ENCODE results near the gene PDGFC. TPM values are rescaled to one million over a fixed set of nuclear protein-coding genes. Genes with fewer than 3 reads are reported as not detected.

The PDGFC gene
- total and polyA plus RNA-seq, 4 experiments from 2014 or later, result 0.29 TPM; not detected in 3

DNA sequence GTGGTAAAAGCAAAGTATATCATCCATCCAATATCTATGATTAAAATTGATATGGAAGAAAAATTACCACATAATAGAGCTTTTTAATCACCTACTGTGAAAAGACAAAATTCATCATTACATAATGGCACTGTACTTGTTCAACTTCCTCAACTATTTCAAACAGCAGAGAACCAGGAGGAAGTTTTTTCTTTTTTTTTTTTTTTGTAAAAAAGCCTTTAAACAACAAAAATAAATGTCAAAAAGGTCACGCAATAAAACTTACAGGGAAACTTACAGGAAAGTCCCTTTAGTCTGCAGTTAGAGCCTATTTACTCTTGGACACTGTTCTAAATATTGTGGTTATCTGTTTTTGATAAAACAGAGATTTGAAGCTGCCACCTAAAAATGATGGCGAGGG is 4.8 kb downstream of the PDGFC start:
- ChIA-PET CTCF (ENCODE audit: partially characterized antibody) (interaction anchor here (0.7 kb wide), 1 partner anchor 92 kb away, joined by 4 read pairs; no protein-coding TSS in a partner anchor), POLR2A (ENCODE audit: partially characterized antibody) (no interaction called here)
- Mint-ChIP-seq H3K36me3 (no peaks in the 10 kb centered on the region), H3K27me3 (peaks cover 21 to 29% of the 10 kb centered on the region in 2 donors), H3K4me3 (no peak overlapping the region), H3K9me3 (peaks cover 3 to 37% (median 10%) of the 10 kb centered on the region in 8 donors), H3K4me1 (peaks cover 4 to 6% (median 5%) of the 10 kb centered on the region in 4 donors), H3K27ac (no peak overlapping the region)
- Histone ChIP-seq H3K27ac (ENCODE audit: low read depth, low read length) (no peak overlapping the region), H3K4me3 (ENCODE audit: low read length in 2 of 2) (no peak overlapping the region), H3K4me1 (ENCODE audit: insufficient read depth, low read length) (no peaks in the 10 kb centered on the region), H3K36me3 (ENCODE audit: insufficient read depth, low read length) (no peaks in the 10 kb centered on the region), H3K27me3 (ENCODE audit: insufficient read depth, low read length) (peaks cover 9% of the 10 kb centered on the region), H3K9me3 (ENCODE audit: control insufficient read depth in 1 of 2, low read length in 2 of 2) (no peaks in the 10 kb centered on the region)
- intact Hi-C loops (cut with micrococcal nuclease), result no loop called here
- DNase-seq, result no peak

DNA sequence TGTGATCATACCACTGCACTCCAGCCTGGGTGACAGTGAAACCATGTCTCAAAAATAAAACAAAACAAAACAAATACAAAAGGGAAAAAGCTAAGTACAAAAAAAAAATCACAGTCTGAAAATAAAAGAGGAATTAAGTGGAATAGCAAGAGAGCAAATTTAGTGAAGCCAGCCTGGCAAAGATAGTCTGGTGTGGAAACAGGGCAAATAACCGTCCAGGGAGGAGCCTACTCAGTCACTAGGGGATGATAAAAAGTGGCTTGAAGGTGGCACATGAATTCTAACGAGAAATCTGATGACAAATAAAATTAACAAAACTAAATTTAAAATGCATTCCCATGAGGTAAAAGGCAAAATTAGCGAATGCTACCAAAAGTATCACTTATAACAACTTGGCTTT is 8.2 kb downstream of the PDGFC start:
- Histone ChIP-seq H3K36me3 (ENCODE audit: insufficient read depth, low read length) (no peaks in the 10 kb centered on the region), H3K4me1 (ENCODE audit: insufficient read depth, low read length) (no peaks in the 10 kb centered on the region), H3K27me3 (ENCODE audit: insufficient read depth, low read length) (no peaks in the 10 kb centered on the region), H3K9me3 (ENCODE audit: control insufficient read depth in 1 of 2, low read length in 2 of 2) (no peaks in the 10 kb centered on the region), H3K4me3 (ENCODE audit: low read length in 2 of 2) (no peak overlapping the region), H3K27ac (ENCODE audit: low read depth, low read length) (no peak overlapping the region)
- H3K27ac Mint-ChIP-seq, result no peak overlapping the region
- H3K4me1 Mint-ChIP-seq, result no peaks in the 10 kb centered on the region
- ChIA-PET POLR2A (ENCODE audit: partially characterized antibody) (no interaction called here), CTCF (ENCODE audit: partially characterized antibody) (no interaction called here)
- H3K27me3 Mint-ChIP-seq, result peaks cover 2 to 10% of the 10 kb centered on the region in 2 donors
- no peak for DNase-seq
- no peaks in the 10 kb centered on the region for H3K36me3 Mint-ChIP-seq
- H3K9me3 Mint-ChIP-seq, result peaks cover 0 to 20% (median 3%) of the 10 kb centered on the region in 8 donors
- H3K4me3 Mint-ChIP-seq, result no peak overlapping the region
- intact Hi-C loops (cut with micrococcal nuclease), result no loop called here

DNA sequence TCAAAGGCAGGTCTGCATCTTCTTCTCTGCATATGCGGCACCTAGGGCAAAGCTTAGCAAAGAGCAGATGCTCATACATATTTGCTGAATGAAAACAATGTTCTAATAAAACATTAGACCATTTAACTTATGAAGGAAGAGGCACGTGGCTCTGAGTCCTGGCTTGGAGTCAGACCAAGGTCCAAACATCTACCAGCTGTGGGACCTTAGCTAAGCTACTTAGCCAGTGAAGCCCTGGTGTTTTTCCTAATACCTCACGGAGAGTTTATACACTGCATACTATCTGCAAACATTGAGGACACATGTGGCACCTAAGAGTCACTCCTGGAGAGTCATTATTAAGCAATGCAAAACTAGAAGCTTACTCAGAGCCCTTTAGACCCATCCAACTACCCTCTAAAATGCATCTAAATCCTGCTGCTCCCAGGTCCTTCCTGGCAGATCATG is 9.0 kb downstream of the PDGFC start:
- DNase-seq, result no peak
- Histone ChIP-seq H3K9me3 (ENCODE audit: control insufficient read depth in 1 of 2, low read length in 2 of 2) (no peaks in the 10 kb centered on the region), H3K27ac (ENCODE audit: low read depth, low read length) (no peak overlapping the region), H3K27me3 (ENCODE audit: insufficient read depth, low read length) (no peaks in the 10 kb centered on the region), H3K4me3 (ENCODE audit: low read length in 2 of 2) (no peak overlapping the region), H3K4me1 (ENCODE audit: insufficient read depth, low read length) (no peaks in the 10 kb centered on the region), H3K36me3 (ENCODE audit: insufficient read depth, low read length) (no peaks in the 10 kb centered on the region)
- no peak overlapping the region for H3K27ac Mint-ChIP-seq
- intact Hi-C loops (cut with micrococcal nuclease), result no loop called here
- H3K27me3 Mint-ChIP-seq, result peaks cover 0 to 7% of the 10 kb centered on the region in 2 donors
- no peaks in the 10 kb centered on the region for H3K36me3 Mint-ChIP-seq
- ChIA-PET POLR2A (ENCODE audit: partially characterized antibody) (no interaction called here), CTCF (ENCODE audit: partially characterized antibody) (no interaction called here)
- no peaks in the 10 kb centered on the region for H3K4me1 Mint-ChIP-seq
- H3K9me3 Mint-ChIP-seq, result peaks cover 0 to 16% (median 3%) of the 10 kb centered on the region in 8 donors
- no peak overlapping the region for H3K4me3 Mint-ChIP-seq

DNA sequence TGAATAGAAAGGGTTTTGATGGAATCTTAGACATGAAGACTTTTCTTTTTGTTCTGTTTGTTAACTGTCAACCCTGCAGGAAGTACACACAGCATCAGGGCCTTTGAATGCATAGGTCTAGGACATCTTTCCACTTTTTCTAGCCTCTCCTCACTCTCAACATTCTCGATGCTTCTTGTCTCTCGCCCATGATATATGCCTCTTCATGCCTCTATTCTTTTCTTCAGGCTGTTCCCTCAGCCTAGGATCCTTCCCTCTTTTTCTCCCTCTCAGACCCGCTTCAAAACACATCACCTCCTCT is 9.6 kb downstream of the PDGFC start:
- no peak for DNase-seq
- no peaks in the 10 kb centered on the region for H3K4me1 Mint-ChIP-seq
- peaks cover 0 to 2% of the 10 kb centered on the region in 2 donors for H3K27me3 Mint-ChIP-seq
- intact Hi-C loops (cut with micrococcal nuclease), result no loop called here
- Histone ChIP-seq H3K4me3 (ENCODE audit: low read length in 2 of 2) (no peak overlapping the region), H3K9me3 (ENCODE audit: control insufficient read depth in 1 of 2, low read length in 2 of 2) (no peaks in the 10 kb centered on the region), H3K36me3 (ENCODE audit: insufficient read depth, low read length) (no peaks in the 10 kb centered on the region), H3K27me3 (ENCODE audit: insufficient read depth, low read length) (no peaks in the 10 kb centered on the region), H3K4me1 (ENCODE audit: insufficient read depth, low read length) (no peaks in the 10 kb centered on the region), H3K27ac (ENCODE audit: low read depth, low read length) (no peak overlapping the region)
- H3K4me3 Mint-ChIP-seq, result no peak overlapping the region
- no peak overlapping the region for H3K27ac Mint-ChIP-seq
- peaks cover 0 to 13% (median 2%) of the 10 kb centered on the region in 8 donors for H3K9me3 Mint-ChIP-seq
- no peaks in the 10 kb centered on the region for H3K36me3 Mint-ChIP-seq
- POLR2A ChIA-PET (ENCODE audit: partially characterized antibody), result no interaction called here
- CTCF ChIA-PET (ENCODE audit: partially characterized antibody), result no interaction called here

DNA sequence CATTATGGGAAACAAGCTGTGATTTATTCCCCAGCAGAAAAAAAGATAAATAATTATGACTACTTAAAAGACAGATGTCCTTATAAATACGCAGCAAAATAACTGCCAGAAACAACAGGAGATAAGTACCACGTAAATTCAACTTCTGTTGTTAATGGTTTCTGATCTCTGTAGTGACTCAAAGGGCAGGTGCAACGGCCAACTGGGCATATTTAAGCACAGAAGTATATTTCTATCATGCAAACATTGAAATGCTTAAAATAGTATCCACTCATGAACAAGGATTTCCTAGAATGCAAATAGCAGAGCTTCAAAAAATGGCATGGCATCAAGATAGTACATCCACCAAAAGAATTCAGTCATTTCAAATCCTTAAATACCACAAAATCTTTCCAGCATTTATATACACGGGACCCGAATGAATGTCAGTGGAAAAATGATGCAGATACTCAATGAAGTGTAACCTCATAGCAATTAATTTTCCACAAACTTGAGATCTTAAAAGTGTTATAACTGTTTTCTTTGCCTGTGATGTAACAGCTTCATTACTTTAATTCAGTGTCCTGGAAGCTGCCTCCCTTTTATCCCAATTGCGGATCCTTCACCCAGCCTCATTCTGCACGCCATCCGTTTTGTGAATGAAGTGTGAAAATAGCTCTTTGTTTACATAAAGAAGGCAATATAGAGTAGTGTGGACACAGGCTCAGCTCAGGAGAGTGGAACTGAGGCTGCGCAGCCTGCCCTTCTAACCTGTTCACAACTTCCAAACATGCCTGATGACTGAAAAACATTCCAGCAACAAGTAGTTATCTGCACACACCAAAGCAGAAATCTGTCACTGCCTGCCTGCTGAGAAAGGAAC is 10.2 kb downstream of the PDGFC start:
- Mint-ChIP-seq H3K36me3 (no peaks in the 10 kb centered on the region), H3K4me3 (no peak overlapping the region), H3K4me1 (no peaks in the 10 kb centered on the region), H3K9me3 (peaks cover 0 to 9% (median under 1%) of the 10 kb centered on the region in 8 donors), H3K27ac (no peak overlapping the region), H3K27me3 (peaks cover 0 to 2% of the 10 kb centered on the region in 2 donors)
- Histone ChIP-seq H3K36me3 (ENCODE audit: insufficient read depth, low read length) (no peaks in the 10 kb centered on the region), H3K27me3 (ENCODE audit: insufficient read depth, low read length) (no peaks in the 10 kb centered on the region), H3K4me3 (ENCODE audit: low read length in 2 of 2) (no peak overlapping the region), H3K27ac (ENCODE audit: low read depth, low read length) (no peak overlapping the region), H3K9me3 (ENCODE audit: control insufficient read depth in 1 of 2, low read length in 2 of 2) (no peaks in the 10 kb centered on the region), H3K4me1 (ENCODE audit: insufficient read depth, low read length) (no peaks in the 10 kb centered on the region)
- intact Hi-C loops (cut with micrococcal nuclease), result no loop called here
- CTCF ChIA-PET (ENCODE audit: partially characterized antibody), result no interaction called here
- no peak for DNase-seq
- POLR2A ChIA-PET (ENCODE audit: partially characterized antibody), result no interaction called here

DNA sequence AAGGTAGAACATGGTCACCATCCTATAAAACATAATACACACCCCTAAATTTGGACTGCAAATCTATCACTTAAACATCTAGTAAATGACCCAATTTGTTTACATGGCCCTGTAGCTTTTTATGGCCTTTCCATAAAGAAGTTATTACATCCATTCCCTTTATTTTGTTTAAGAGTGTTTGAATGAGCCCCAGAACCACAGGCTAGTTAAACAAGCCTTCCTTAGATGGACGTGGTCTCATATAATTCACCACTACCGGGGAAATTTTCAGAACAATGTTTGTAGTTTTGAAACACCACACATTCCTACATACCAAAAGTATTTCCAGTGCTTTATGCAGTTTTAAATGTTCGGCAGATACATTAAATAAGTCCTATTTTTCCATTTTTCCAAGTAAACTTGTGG is 12.3 kb downstream of the PDGFC start:
- DNase-seq, result no peak
- no peak overlapping the region for H3K27ac Mint-ChIP-seq
- Histone ChIP-seq H3K27me3 (ENCODE audit: insufficient read depth, low read length) (no peaks in the 10 kb centered on the region), H3K9me3 (ENCODE audit: control insufficient read depth in 1 of 2, low read length in 2 of 2) (no peaks in the 10 kb centered on the region), H3K27ac (ENCODE audit: low read depth, low read length) (no peak overlapping the region), H3K4me1 (ENCODE audit: insufficient read depth, low read length) (no peaks in the 10 kb centered on the region), H3K4me3 (ENCODE audit: low read length in 2 of 2) (no peak overlapping the region), H3K36me3 (ENCODE audit: insufficient read depth, low read length) (no peaks in the 10 kb centered on the region)
- peaks cover 0 to 2% of the 10 kb centered on the region in 2 donors for H3K27me3 Mint-ChIP-seq
- CTCF ChIA-PET (ENCODE audit: partially characterized antibody), result interaction anchor here (0.9 kb wide), 1 partner anchor 9 kb away, joined by 4 read pairs; no protein-coding TSS in a partner anchor
- no peaks in the 10 kb centered on the region for H3K36me3 Mint-ChIP-seq
- POLR2A ChIA-PET (ENCODE audit: partially characterized antibody), result no interaction called here
- peaks cover 0 to 9% (median 3%) of the 10 kb centered on the region in 8 donors for H3K9me3 Mint-ChIP-seq
- H3K4me1 Mint-ChIP-seq, result no peaks in the 10 kb centered on the region
- intact Hi-C loops (cut with micrococcal nuclease), result no loop called here
- no peak overlapping the region for H3K4me3 Mint-ChIP-seq

DNA sequence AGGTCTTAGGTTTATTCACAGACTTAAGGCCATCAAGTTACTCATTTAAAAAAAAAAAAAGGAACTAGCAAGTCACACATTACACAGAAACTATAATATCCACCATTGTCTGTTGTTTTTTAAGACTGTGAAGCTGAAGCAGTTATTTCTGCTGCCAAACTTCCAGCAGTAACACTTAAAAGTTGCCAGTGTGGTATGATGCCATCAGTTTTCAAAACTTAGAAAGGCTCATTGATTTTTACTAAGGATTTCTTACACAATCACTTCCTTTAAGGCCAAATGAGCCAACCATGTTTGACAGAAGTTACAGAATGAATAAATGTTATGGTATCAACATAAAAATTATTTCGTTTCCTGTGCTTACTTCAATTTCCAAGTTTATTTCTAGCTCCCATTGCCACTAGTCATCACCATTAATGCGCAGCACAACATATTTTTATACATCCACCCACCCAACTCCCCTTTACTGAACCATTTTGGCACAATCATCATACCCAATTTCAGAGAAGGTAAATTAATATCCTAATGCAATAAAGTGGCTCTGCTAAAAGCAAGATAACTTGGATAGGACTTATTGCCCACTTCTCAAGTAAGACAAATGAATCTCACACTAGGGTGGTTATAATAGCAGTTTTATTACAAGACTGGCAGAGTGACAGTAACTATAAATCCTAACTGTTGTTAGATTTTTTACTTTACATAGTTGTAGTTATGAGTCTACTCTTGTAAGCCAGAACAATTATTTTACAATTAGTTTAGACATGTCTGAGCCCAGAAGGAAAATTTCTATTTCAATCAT is 13.1 kb downstream of the PDGFC start:
- CTCF ChIA-PET (ENCODE audit: partially characterized antibody), result interaction anchor here (0.9 kb wide), 1 partner anchor 10 kb away, joined by 4 read pairs; no protein-coding TSS in a partner anchor
- POLR2A ChIA-PET (ENCODE audit: partially characterized antibody), result no interaction called here
- Mint-ChIP-seq H3K27me3 (peaks cover 0 to 2% of the 10 kb centered on the region in 2 donors), H3K36me3 (no peaks in the 10 kb centered on the region), H3K9me3 (peaks cover 0 to 9% (median 3%) of the 10 kb centered on the region in 8 donors), H3K27ac (no peak overlapping the region), H3K4me3 (no peak overlapping the region), H3K4me1 (no peaks in the 10 kb centered on the region)
- no peaks in the 10 kb centered on the region for H3K36me3 ChIP-seq (ENCODE audit: insufficient read depth, low read length)
- H3K4me3 ChIP-seq (ENCODE audit: low read length in 2 of 2), result no peak overlapping the region
- DNase-seq, result no peak
- no peak overlapping the region for H3K27ac ChIP-seq (ENCODE audit: low read depth, low read length)
- no peaks in the 10 kb centered on the region for H3K4me1 ChIP-seq (ENCODE audit: insufficient read depth, low read length)
- intact Hi-C loops (cut with micrococcal nuclease), result no loop called here
- H3K9me3 ChIP-seq (ENCODE audit: control insufficient read depth in 1 of 2, low read length in 2 of 2), result no peaks in the 10 kb centered on the region
- no peaks in the 10 kb centered on the region for H3K27me3 ChIP-seq (ENCODE audit: insufficient read depth, low read length)
